Parathyroid adenoma (tissue), 2 donors: ENCODE measurements around the gene NLRP1.

ENCODE experiments used
- H2AFZ ChIP-seq: fragments of 300-600 bp; sonication (generic); one replicate; pipeline ENCODE4 v1.7.0; 2017; ENCODE audit warnings: antibody characterized with exemption, mild to moderate bottlenecking
- H3K27ac ChIP-seq: fragments of 300-600 bp; sonication (generic); one replicate; pipeline ENCODE4 v1.7.0; 2017
- H3K27me3 ChIP-seq: fragments of 300-600 bp; sonication (generic); one replicate; pipeline ENCODE4 v1.7.0; 2017; ENCODE audit warnings: low read length; ENCODE audit not compliant: control insufficient read depth, insufficient read depth
- H3K36me3 ChIP-seq: fragments of 300-600 bp; sonication (generic); one replicate; pipeline ENCODE4 v1.7.0; 2017; ENCODE audit warnings: low read length; ENCODE audit not compliant: control insufficient read depth, insufficient read depth
- H3K4me1 ChIP-seq: fragments of 300-600 bp; sonication (generic); one replicate; pipeline ENCODE4 v1.7.0; 2017; ENCODE audit warnings: control low read depth
- H3K4me2 ChIP-seq: fragments of 300-600 bp; sonication (generic); one replicate; pipeline ENCODE4 v1.7.0; 2017; ENCODE audit warnings: low read length
- H3K4me3 ChIP-seq: fragments of 300-600 bp; sonication (generic); one replicate; pipeline ENCODE4 v1.7.0; 2017; ENCODE audit warnings: low read depth, low read length
- H3K79me2 ChIP-seq: fragments of 300-600 bp; sonication (generic); one replicate; pipeline ENCODE4 v1.7.0; 2017; ENCODE audit warnings: control low read depth
- H3K9ac ChIP-seq: fragments of 300-600 bp; sonication (generic); one replicate; pipeline ENCODE4 v1.7.0; 2017; ENCODE audit warnings: mild to moderate bottlenecking
- H3K9me3 ChIP-seq: fragments of 300-600 bp; sonication (generic); one replicate; pipeline ENCODE4 v1.7.0; 2017; ENCODE audit warnings: low read length; ENCODE audit not compliant: control insufficient read depth
- TF ChIP-seq, protein P1 (sequence below): fragments of 300-600 bp; sonication (generic); IDR thresholded peaks from one replicate; pipeline ENCODE4 v1.7.0; 2017; ENCODE audit warnings: antibody characterized with exemption, mild to moderate bottlenecking
- donor health status: primary hyperparathyroidism.

Gene NLRP1

GRCh38 chr17:5585287-5585794, 1.0 kb upstream of the NLRP1 start:
- Histone ChIP-seq H3K4me2 (no peak overlapping the region), H3K9ac (no peak overlapping the region), H3K27me3 (no peaks in the 10 kb centered on the region), H3K79me2 (no peaks in the 10 kb centered on the region), H3K9me3 (no peaks in the 10 kb centered on the region), H3K4me1 (no peaks in the 10 kb centered on the region), H3K4me3 (no peak overlapping the region), H3K36me3 (no peaks in the 10 kb centered on the region), H3K27ac (peak overlapping the region; percentile 47), H2AFZ (no peak overlapping the region)
- TF ChIP-seq, protein P1, sequence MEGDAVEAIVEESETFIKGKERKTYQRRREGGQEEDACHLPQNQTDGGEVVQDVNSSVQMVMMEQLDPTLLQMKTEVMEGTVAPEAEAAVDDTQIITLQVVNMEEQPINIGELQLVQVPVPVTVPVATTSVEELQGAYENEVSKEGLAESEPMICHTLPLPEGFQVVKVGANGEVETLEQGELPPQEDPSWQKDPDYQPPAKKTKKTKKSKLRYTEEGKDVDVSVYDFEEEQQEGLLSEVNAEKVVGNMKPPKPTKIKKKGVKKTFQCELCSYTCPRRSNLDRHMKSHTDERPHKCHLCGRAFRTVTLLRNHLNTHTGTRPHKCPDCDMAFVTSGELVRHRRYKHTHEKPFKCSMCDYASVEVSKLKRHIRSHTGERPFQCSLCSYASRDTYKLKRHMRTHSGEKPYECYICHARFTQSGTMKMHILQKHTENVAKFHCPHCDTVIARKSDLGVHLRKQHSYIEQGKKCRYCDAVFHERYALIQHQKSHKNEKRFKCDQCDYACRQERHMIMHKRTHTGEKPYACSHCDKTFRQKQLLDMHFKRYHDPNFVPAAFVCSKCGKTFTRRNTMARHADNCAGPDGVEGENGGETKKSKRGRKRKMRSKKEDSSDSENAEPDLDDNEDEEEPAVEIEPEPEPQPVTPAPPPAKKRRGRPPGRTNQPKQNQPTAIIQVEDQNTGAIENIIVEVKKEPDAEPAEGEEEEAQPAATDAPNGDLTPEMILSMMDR: no peak

DNA sequence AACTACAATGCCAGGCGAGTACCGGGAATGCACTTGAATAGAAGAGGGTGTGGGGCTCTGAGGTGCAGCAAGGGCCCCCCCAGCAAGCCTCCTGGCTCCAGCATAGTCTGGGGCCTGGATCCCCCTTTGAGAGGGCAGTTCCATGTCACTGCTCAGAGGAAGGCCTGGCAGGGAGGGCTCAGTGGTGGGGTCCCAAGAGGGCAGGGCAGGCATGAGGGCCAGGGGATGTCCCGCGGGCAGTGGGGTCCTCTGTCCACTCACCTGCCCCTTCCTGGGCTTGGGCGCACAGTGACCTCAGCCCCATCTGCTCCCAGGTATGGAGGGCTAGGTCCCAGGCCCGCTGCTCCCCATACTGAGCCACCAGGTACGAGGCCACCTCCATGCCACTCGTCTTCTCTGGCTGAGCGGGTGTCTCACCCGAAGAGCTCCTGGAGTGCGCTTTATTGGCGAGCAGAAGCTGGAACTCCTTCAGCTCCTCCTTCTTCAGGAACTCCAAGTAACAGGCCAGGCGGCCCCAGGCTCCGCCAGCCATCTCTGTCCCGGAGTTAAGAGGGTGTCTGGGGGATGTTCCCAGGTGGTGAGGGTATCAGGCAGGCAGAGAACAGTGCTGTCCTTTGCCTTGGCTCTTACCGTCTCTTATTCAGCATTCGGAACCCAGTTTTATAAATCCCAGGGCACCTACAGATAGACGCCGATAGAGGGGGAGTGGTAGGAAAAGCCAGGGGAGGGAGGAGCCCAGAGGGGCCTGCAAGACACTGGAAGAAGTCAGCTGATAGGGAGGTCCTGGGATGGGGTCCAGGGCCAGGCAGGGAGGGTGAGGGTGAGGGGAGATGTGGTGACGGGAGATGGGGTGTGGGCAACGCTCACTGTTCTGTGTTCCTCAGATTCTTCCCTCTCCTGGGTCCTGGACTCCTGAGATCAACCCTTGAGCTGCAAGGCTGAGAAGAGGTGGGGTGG, 605 bp downstream of the NLRP1 start:
- no peaks in the 10 kb centered on the region for H3K27me3 ChIP-seq
- H3K4me3 ChIP-seq: peak overlapping the region; percentile 45
- TF ChIP-seq, protein P1: no peak
- H3K9ac ChIP-seq: no peak overlapping the region
- peak overlapping the region; percentile 63 for H3K27ac ChIP-seq
- peak overlapping the region; percentile 39 for H3K4me2 ChIP-seq
- H3K79me2 ChIP-seq: no peaks in the 10 kb centered on the region
- H3K9me3 ChIP-seq: no peaks in the 10 kb centered on the region
- peak overlapping the region; percentile 15 for H2AFZ ChIP-seq
- no peaks in the 10 kb centered on the region for H3K36me3 ChIP-seq
- H3K4me1 ChIP-seq: no peaks in the 10 kb centered on the region

DNA sequence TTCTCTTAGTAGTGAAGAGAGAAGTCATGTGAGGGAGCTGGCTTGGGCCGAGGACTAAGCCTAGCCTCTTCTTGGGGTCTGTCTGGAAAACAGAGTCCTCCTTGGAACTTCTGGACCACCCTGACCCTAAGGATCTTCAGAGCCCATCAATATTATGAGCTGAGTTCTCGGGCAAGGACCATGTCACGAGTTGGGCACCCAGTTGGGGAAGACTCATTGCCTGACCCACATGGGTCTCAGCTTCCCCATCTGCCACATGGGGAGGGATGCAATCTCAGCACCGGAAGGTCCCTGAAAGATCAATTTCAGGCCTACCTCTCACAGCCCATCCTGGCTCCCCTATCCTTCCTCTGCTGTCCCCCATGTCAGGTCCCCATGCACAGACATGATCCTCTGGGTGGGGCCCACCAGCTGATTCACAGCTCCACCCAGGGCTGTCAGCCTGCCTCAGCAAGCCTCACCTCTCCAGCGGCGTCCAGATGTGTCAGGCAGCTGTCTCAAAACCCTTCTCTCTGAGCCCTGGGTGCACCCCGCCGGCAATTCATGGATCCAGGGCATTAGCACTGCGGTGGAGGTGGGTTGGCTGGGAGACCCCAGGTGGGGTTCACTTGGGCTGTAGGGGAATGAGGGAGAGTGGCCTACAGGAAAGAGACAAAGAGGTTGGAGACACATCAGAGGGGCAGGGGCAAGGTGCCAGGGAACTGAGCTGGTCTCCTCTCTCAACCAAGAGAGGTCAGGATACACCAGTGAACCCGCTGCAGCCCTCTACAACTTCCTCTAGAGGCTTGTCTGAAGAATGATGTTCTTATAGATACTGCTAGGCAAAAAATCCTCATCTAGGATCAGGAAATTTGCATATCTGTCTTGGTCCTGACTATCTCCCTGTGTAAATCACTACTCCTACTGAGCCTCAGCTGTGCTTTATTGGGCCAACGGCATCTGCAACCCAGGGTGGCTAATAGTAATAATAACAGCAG, 1.8 kb downstream of the NLRP1 start:
- H3K4me3 ChIP-seq: no peak overlapping the region
- H3K4me1 ChIP-seq: no peaks in the 10 kb centered on the region
- no peak overlapping the region for H3K9ac ChIP-seq

DNA sequence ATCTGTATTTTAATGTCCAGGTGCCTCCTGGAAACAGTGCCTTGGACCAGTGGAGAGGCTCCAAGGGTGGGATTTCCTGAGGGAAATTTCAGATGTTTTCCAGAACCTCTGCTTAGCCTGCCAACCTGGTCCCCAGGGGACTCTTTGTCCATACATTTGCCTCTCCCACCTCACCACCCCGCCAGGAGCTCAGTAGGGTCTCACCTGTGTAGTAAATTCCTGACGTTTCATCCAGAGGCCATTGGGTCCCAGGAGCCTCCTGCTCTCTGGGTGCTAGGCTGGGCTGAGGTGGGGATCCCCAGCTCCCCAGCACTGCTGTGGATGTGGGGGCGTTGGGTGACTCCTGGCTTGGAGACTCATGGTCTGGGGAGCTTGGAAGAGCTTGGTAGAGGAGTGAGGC, 2.7 kb downstream of the NLRP1 start:
- Histone ChIP-seq H3K4me3 (no peak overlapping the region), H3K4me2 (no peak overlapping the region), H3K9me3 (no peaks in the 10 kb centered on the region), H3K79me2 (no peaks in the 10 kb centered on the region), H3K27ac (no peak overlapping the region), H3K9ac (no peak overlapping the region), H3K27me3 (no peaks in the 10 kb centered on the region), H2AFZ (no peak overlapping the region), H3K4me1 (no peaks in the 10 kb centered on the region), H3K36me3 (no peaks in the 10 kb centered on the region)
- TF ChIP-seq, protein P1: no peak

More for the DNA sequence above, 1.8 kb downstream of the NLRP1 start:
- Histone ChIP-seq H3K9me3 (no peaks in the 10 kb centered on the region), H3K36me3 (no peaks in the 10 kb centered on the region), H3K4me2 (no peak overlapping the region), H3K27ac (no peak overlapping the region), H3K27me3 (no peaks in the 10 kb centered on the region), H3K79me2 (no peaks in the 10 kb centered on the region), H2AFZ (no peak overlapping the region)
- TF ChIP-seq, protein P1: no peak
